Caco-2 (cell line): ENCODE data around the gene PLXNA1. TPM values are rescaled to one million over a fixed set of nuclear protein-coding genes. Genes with fewer than 3 reads are reported as not detected.

Experiments used
- BruUV-seq: library from RNA; stranded (reverse); fragments of 400-500 nt; replicated peaks from 2 replicates; lab custom pipeline; 2021; lab: Mats Ljungman, UMichigan
- CTCF ChIA-PET: fragments of 300-600 bp; sonication (Branson Sonifier 250); formaldehyde crosslinking; loops from one replicate; lab custom pipeline; 2022; ENCODE audit warnings: antibody characterized with exemption; lab: Charles Lee
- POLR2A ChIA-PET: fragments of 300-600 bp; sonication (Branson Sonifier 250); formaldehyde crosslinking; loops from one replicate; lab custom pipeline; 2022; ENCODE audit warnings: antibody characterized with exemption; lab: Charles Lee
- DNase-seq, 2 experiments: peaks; one replicate each; pipeline versions ENCODE4 v3.0.0 to v3.0.0-alpha.2; 2020 to 2022
- H3K27me3 ChIP-seq: replicated peaks from 2 replicates; pipeline ENCODE4 v1.6.0; 2011; ENCODE audit warnings: low read length; ENCODE audit not compliant: control insufficient read depth, insufficient read depth
- H3K36me3 ChIP-seq: 2 replicates; pipeline ENCODE4 v1.5.1; 2011; ENCODE audit warnings: low read length; ENCODE audit not compliant: control insufficient read depth, insufficient read depth
- H3K4me1 ChIP-seq: fragments of 250-450 bp; sonication (Bioruptor Pico); 2 replicates; pipeline ENCODE4 v1.5.1; 2020; ENCODE audit warnings: mild to moderate bottlenecking
- H3K4me3 ChIP-seq: 2 replicates; pipeline ENCODE4 v1.5.1; 2011; ENCODE audit warnings: low read depth, mild to moderate bottlenecking, control low read depth, low read length
- H3K9me3 ChIP-seq: fragments of 250-450 bp; sonication (Bioruptor Pico); 2 replicates; pipeline ENCODE4 v1.5.1; 2020; ENCODE audit warnings: mild to moderate bottlenecking, moderate library complexity
- H3K27ac Mint-ChIP-seq: one replicate; pipeline ENCODE4 v1.8.0; 2022; ENCODE audit warnings: mixed read lengths; ENCODE audit not compliant: unreplicated experiment
- H3K27me3 Mint-ChIP-seq: one replicate; pipeline ENCODE4 v1.8.0; 2022; ENCODE audit warnings: mixed read lengths; ENCODE audit not compliant: insufficient read depth, unreplicated experiment
- H3K36me3 Mint-ChIP-seq: one replicate; pipeline ENCODE4 v1.8.0; 2022; ENCODE audit warnings: mild to moderate bottlenecking, mixed read lengths; ENCODE audit not compliant: insufficient read depth, unreplicated experiment
- H3K4me1 Mint-ChIP-seq: one replicate; pipeline ENCODE4 v1.8.0; 2022; ENCODE audit warnings: low read depth, mixed read lengths; ENCODE audit not compliant: unreplicated experiment
- H3K4me3 Mint-ChIP-seq: one replicate; pipeline ENCODE4 v1.8.0; 2022; ENCODE audit warnings: mild to moderate bottlenecking, moderate library complexity, mixed read lengths; ENCODE audit not compliant: unreplicated experiment
- H3K9me3 Mint-ChIP-seq: one replicate; pipeline ENCODE4 v1.8.0; 2022; ENCODE audit warnings: mixed read lengths; ENCODE audit not compliant: unreplicated experiment
- intact Hi-C: fragments of 100-400 bp; cut with micrococcal nuclease; formaldehyde crosslinking; loops from one replicate; pipeline ENCODE4 v1.10.0; 2022; ENCODE audit not compliant: unreplicated experiment
- total RNA-seq: library from RNA; stranded (reverse); gene quantifications from 2 replicates; pipeline ENCODE4 v1.2.3, GENCODE V29; 2022
- TF ChIP-seq, protein P1 (sequence below), 2 experiments: fragments of 200-600 bp in 1 of 2; IDR thresholded peaks; 1 replicate in 1 of 2; 2 replicates in 1 of 2; pipeline versions ENCODE4 v1.5.1 to v1.8.0; 2011 to 2022; ENCODE audit warnings: antibody characterized with exemption in 1 of 2, control low read depth in 1 of 2, inconsistent platforms in 1 of 2, low read depth in 1 of 2, low read length in 1 of 2, mild to moderate bottlenecking in 1 of 2, moderate library complexity in 1 of 2; ENCODE audit not compliant: insufficient read depth in 1 of 2, severe bottlenecking in 1 of 2, unreplicated experiment in 1 of 2

PLXNA1 gene
- total RNA-seq, 1 experiment from 2014 or later, result 95.1 TPM

DNA sequence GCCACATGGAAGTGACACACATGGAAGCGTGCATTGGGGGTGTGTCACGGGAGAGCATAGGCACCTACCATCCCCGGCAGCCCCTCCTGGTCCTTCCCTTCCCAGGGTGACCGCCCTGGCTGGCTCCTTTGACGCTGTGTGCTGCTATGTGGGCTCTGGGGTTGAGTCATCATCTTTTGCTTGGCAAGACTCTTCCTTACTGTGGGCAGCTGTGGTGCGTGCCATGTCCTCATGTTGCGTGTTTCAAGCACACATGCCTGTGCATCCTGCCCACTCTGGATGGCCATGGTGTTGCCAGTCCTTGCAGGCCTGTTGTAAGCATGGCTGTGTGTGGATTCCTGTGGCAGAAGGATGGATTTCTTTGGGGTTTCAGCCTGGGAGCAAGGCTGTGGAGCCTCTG is 14.0 kb downstream of the PLXNA1 start:
- CTCF ChIA-PET, result interaction anchor here (0.6 kb wide), 1 partner anchor 608 kb away, joined by 3 read pairs; no protein-coding TSS in a partner anchor
- intact Hi-C loops, result no loop called here
- TF ChIP-seq, protein P1, sequence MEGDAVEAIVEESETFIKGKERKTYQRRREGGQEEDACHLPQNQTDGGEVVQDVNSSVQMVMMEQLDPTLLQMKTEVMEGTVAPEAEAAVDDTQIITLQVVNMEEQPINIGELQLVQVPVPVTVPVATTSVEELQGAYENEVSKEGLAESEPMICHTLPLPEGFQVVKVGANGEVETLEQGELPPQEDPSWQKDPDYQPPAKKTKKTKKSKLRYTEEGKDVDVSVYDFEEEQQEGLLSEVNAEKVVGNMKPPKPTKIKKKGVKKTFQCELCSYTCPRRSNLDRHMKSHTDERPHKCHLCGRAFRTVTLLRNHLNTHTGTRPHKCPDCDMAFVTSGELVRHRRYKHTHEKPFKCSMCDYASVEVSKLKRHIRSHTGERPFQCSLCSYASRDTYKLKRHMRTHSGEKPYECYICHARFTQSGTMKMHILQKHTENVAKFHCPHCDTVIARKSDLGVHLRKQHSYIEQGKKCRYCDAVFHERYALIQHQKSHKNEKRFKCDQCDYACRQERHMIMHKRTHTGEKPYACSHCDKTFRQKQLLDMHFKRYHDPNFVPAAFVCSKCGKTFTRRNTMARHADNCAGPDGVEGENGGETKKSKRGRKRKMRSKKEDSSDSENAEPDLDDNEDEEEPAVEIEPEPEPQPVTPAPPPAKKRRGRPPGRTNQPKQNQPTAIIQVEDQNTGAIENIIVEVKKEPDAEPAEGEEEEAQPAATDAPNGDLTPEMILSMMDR (IDR thresholded peaks at IDR 0.05; ENCODE audit: insufficient read depth in 1 of 2, low read depth in 1 of 2, low read length in 1 of 2, severe bottlenecking in 1 of 2, unreplicated experiment in 1 of 2), result no peak

DNA sequence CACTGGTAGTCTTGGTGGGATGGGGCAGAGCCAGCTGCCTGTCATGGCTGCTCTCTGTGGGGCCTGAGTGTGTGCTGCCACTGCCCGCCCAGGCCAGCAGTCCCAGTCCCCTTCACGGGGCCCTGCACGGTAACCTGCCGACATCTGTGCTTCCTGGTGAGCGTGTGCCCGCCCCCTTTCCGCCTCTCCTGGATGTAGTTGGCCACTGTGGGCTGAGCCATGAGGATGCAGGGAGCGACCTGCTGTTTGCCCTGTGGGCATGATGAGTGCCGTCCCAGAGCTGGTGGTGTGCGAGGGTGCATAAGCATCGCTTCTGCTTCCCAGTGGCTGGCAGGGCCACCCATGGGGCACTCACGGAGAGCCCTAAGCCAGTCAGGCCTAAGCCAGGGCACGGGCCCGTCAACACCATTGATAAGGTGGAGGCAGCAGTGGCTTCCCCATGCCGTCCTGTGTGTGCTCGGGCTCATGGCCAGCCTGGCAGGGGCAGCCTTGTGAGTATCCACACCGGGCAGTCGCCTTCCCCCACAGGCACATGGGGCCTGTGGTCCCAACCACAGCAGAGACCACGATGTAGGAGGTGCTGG is 14.6 kb downstream of the PLXNA1 start:
- H3K9me3 ChIP-seq, result no peaks in the 10 kb centered on the region
- no peaks in the 10 kb centered on the region for H3K4me1 ChIP-seq
- no peaks in the 10 kb centered on the region for H3K27me3 ChIP-seq
- Mint-ChIP-seq H3K4me1 (no peaks in the 10 kb centered on the region), H3K27me3 (no peaks in the 10 kb centered on the region), H3K4me3 (no peak overlapping the region), H3K9me3 (no peaks in the 10 kb centered on the region), H3K27ac (peak overlapping the region; percentile 16), H3K36me3 (peaks cover 23% of the 10 kb centered on the region)
- CTCF ChIA-PET, result no interaction called here
- intact Hi-C loops, result no loop called here
- POLR2A ChIA-PET, result no interaction called here
- TF ChIP-seq, protein P1 (IDR thresholded peaks at IDR 0.05; ENCODE audit: insufficient read depth in 1 of 2, low read depth in 1 of 2, low read length in 1 of 2, severe bottlenecking in 1 of 2, unreplicated experiment in 1 of 2), result no peak
- no peak for DNase-seq
- no peaks in the 10 kb centered on the region; the same call in 1 of the 2 replicates for H3K36me3 ChIP-seq
- no TSS peak for BruUV-seq
- H3K4me3 ChIP-seq, result no peak overlapping the region

More for the DNA sequence above, 14.0 kb downstream of the PLXNA1 start:
- no peaks in the 10 kb centered on the region; the same call in 1 of the 2 replicates for H3K36me3 ChIP-seq
- no peak overlapping the region for H3K4me3 Mint-ChIP-seq
- H3K4me1 ChIP-seq, result no peaks in the 10 kb centered on the region
- POLR2A ChIA-PET, result no interaction called here
- no peak overlapping the region for H3K4me3 ChIP-seq
- no peak for DNase-seq
- H3K4me1 Mint-ChIP-seq, result no peaks in the 10 kb centered on the region
- H3K9me3 ChIP-seq, result no peaks in the 10 kb centered on the region
- no peak overlapping the region for H3K27ac Mint-ChIP-seq
- no peaks in the 10 kb centered on the region for H3K27me3 Mint-ChIP-seq
- no peaks in the 10 kb centered on the region for H3K27me3 ChIP-seq
- no peaks in the 10 kb centered on the region for H3K9me3 Mint-ChIP-seq
- H3K36me3 Mint-ChIP-seq, result peaks cover 23% of the 10 kb centered on the region
- no TSS peak for BruUV-seq

DNA sequence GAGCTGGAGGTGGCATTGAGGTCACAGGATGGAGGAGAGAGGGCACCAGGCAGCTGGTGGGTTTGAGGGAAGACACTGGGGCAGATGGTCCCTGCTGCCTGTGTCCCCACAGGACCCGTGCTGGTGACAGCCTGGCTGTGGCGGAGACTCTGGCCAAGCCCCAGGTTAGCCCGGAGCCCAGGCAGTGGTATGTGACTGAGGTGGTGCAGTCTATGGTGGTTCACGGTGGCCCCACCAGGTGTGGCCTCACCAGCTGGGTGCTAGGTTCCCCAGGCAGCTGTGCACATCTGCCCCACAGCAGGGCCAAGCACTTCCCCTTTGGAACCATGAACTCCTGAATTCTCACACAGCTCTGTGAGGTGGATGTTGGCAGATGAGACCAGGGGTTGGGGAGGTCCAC is 15.4 kb downstream of the PLXNA1 start:
- no peaks in the 10 kb centered on the region for H3K27me3 Mint-ChIP-seq
- no peak overlapping the region for H3K27ac Mint-ChIP-seq
- Histone ChIP-seq H3K9me3 (no peaks in the 10 kb centered on the region), H3K36me3 (no peaks in the 10 kb centered on the region; the same call in none of the 2 replicates), H3K4me1 (no peaks in the 10 kb centered on the region), H3K27me3 (no peaks in the 10 kb centered on the region), H3K4me3 (no peak overlapping the region)
- no TSS peak for BruUV-seq
- peaks cover 23% of the 10 kb centered on the region for H3K36me3 Mint-ChIP-seq
- no peak for DNase-seq
- POLR2A ChIA-PET, result no interaction called here
- TF ChIP-seq, protein P1 (IDR thresholded peaks at IDR 0.05; ENCODE audit: insufficient read depth in 1 of 2, low read depth in 1 of 2, low read length in 1 of 2, severe bottlenecking in 1 of 2, unreplicated experiment in 1 of 2), result no peak
- no peaks in the 10 kb centered on the region for H3K9me3 Mint-ChIP-seq
- no peak overlapping the region for H3K4me3 Mint-ChIP-seq
- no peaks in the 10 kb centered on the region for H3K4me1 Mint-ChIP-seq
- CTCF ChIA-PET, result no interaction called here
- intact Hi-C loops, result no loop called here
